Bronchial epithelial cell (primary cell): ENCODE measurements around the gene CTPS2. TPM values are rescaled to one million over a fixed set of nuclear protein-coding genes. Genes with fewer than 3 reads are reported as not detected.

Experiments
- DNase-seq: peaks from one replicate; pipeline ENCODE4 v3.0.0-alpha.2; 2010; ENCODE audit warnings: low read depth
- FAIRE-seq: peaks from 2 replicates; lab custom pipeline; 2011; peaks lifted over from hg19 to GRCh38; lab: Jason Lieb, UNC
- H3K27me3 ChIP-seq: 2 replicates; pipeline ENCODE4 v1.5.1; 2011; ENCODE audit warnings: low read length; ENCODE audit not compliant: control insufficient read depth, insufficient read depth
- H3K36me3 ChIP-seq: 2 replicates; pipeline ENCODE4 v1.5.1; 2011; ENCODE audit warnings: low read length; ENCODE audit not compliant: control insufficient read depth, insufficient read depth
- H3K4me3 ChIP-seq: 2 replicates; pipeline ENCODE4 v1.5.1; 2011; ENCODE audit warnings: mild to moderate bottlenecking, low read depth, low read length, control low read depth
- CTCF ChIP-seq: IDR thresholded peaks from 2 replicates; pipeline ENCODE4 v1.5.1; 2011; ENCODE audit warnings: mild to moderate bottlenecking, moderate library complexity, low read length, control low read depth, inconsistent platforms; ENCODE audit not compliant: insufficient read depth, severe bottlenecking
- total RNA-seq: library from RNA; depleted of rRNA; stranded (reverse); fragments of >200 nt; gene quantifications from 2 replicates; pipeline ENCODE4 v1.2.1, GENCODE V29; 2014

CTPS2 gene
- total RNA-seq, 1 donor from 2014 or later = 5.8 TPM

GRCh38 chrX:16573781-16574180 is 138.7 kb downstream of the CTPS2 start:
- no peak overlapping the region for H3K4me3 ChIP-seq
- H3K36me3 ChIP-seq = no peaks in the 10 kb centered on the region
- DNase-seq (no peak), FAIRE-seq (no peak)
- TF ChIP-seq CTCF = no peak
- no peaks in the 10 kb centered on the region for H3K27me3 ChIP-seq

GRCh38 chrX:16567681-16568080 is 144.8 kb downstream of the CTPS2 start:
- H3K36me3 ChIP-seq = no peaks in the 10 kb centered on the region
- no peak for FAIRE-seq
- H3K27me3 ChIP-seq = no peaks in the 10 kb centered on the region
- H3K4me3 ChIP-seq = no peak overlapping the region
- DNase-seq = no peak
- TF ChIP-seq CTCF = no peak

GRCh38 chrX:16566571-16566970 is 145.9 kb downstream of the CTPS2 start:
- H3K4me3 ChIP-seq = no peak overlapping the region
- no peak for DNase-seq
- FAIRE-seq = no peak
- no peaks in the 10 kb centered on the region for H3K36me3 ChIP-seq
- no peak for TF ChIP-seq CTCF
- no peaks in the 10 kb centered on the region for H3K27me3 ChIP-seq

- no peaks in the 10 kb centered on the region for H3K36me3 ChIP-seq
- DNase-seq (no peak), FAIRE-seq (no peak)
- H3K27me3 ChIP-seq = no peaks in the 10 kb centered on the region
- TF ChIP-seq CTCF = no peak
- no peak overlapping the region for H3K4me3 ChIP-seq
Measured at GRCh38 chrX:16560173-16560572, 152.3 kb downstream of the CTPS2 start.

GRCh38 chrX:16559206-16559619 is 153.3 kb downstream of the CTPS2 start:
- no peaks in the 10 kb centered on the region for H3K27me3 ChIP-seq
- no peak for TF ChIP-seq CTCF
- FAIRE-seq (no peak), DNase-seq (no peak)
- H3K36me3 ChIP-seq = no peaks in the 10 kb centered on the region
- H3K4me3 ChIP-seq = no peak overlapping the region

GRCh38 chrX:16558489-16558888 is 154.0 kb downstream of the CTPS2 start:
- DNase-seq (peak; percentile 18), FAIRE-seq (no peak)
- TF ChIP-seq CTCF = no peak
- Histone ChIP-seq H3K36me3 (no peaks in the 10 kb centered on the region), H3K4me3 (no peak overlapping the region), H3K27me3 (no peaks in the 10 kb centered on the region)
